Measurements from ENCODE around the gene SP140.
"Not testable (repeated sequence)": the region's sequence is repeated elsewhere in the genome, so short reads cannot be mapped to it uniquely, and the experiment has no call there.

Gene SP140

DNA sequence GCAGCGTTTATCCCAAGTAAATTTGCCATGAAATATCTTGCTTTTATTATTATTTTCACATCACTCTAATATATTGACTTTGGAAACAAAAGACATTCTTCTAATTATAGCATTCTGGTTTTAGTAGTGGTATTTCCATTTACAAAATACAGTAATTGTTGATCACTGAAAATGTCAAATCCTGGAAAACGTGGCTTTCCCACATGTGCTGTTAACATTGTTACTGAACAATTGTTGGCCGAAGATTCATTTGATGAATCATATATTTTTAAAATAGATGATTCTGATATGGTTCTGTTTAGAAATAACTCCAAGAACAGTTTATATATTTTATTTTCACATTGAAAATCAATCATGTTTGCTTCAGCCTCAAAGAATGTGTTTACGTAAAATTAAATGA is 32.9 kb downstream of the SP140 start:
- Histone ChIP-seq H3K9me3 (ENCODE audit: control insufficient read depth in 1 of 2, low read length in 2 of 2) (no peaks in the 10 kb centered on the region), H3K4me1 (ENCODE audit: control insufficient read depth in 1 of 2, insufficient read depth in 2 of 2, low read length in 2 of 2) (no peaks in the 10 kb centered on the region), H3K36me3 (ENCODE audit: control insufficient read depth in 1 of 2, insufficient read depth in 2 of 2, low read length in 2 of 2) (no peaks in the 10 kb centered on the region), H3K27ac (ENCODE audit: low read length) (no peak overlapping the region), H3K4me3 (ENCODE audit: low read depth in 1 of 2, low read length in 2 of 2) (no peak overlapping the region), H3K27me3 (ENCODE audit: low read depth, low read length) (no peaks in the 10 kb centered on the region)

DNA sequence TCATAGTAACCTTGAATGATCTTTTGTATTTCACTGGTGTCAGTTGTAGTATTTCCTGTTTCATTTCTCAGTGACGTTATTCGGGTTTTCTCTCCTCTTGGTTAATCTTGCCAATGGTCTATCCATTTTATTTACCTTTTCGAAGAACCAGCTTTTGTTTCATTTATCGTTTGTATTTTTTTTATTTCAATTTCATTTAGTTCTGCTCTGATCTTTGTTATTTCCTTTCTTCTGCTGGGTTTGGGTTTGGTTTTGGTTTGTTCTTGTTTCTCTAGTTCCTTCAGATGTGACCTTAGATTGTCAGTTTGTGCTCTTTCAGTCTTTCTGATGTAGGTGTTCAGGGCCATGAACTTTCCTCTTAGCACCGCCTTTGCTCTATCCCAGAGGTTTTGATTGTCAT is 36.7 kb downstream of the SP140 start:
- H3K27me3 ChIP-seq (ENCODE audit: low read depth, low read length): no peaks in the 10 kb centered on the region

DNA sequence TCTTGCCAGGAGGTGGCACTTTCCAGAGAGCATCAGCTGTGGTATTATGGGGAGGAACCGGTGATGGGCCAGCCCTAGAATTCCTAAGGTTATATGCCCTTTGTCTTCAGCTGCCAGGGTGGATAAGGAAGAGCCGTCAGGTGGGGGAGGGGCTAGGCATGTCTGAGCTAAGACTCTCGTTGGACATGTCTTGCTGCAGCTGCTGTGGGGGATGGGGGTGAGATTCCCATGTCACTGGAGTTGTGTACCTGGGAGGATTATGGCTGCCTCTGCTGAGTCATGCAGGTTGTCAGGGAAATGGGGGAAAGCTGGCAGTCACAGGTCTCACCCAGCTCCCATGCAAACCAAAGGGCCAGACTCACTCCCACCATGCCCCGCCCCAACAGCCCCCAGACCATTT is 39.4 kb downstream of the SP140 start:
- H3K36me3 ChIP-seq (ENCODE audit: control insufficient read depth in 1 of 2, insufficient read depth in 2 of 2, low read length in 2 of 2); H3K27me3 ChIP-seq (ENCODE audit: low read depth, low read length); H3K4me3 ChIP-seq (ENCODE audit: low read depth in 1 of 2, low read length in 2 of 2); H3K9me3 ChIP-seq (ENCODE audit: control insufficient read depth in 1 of 2, low read length in 2 of 2); H3K4me1 ChIP-seq (ENCODE audit: control insufficient read depth in 1 of 2, insufficient read depth in 2 of 2, low read length in 2 of 2); H3K27ac ChIP-seq (ENCODE audit: low read length): not testable (repeated sequence)

More for the DNA sequence above, 36.7 kb downstream of the SP140 start:
- Histone ChIP-seq H3K4me3 (ENCODE audit: low read depth in 1 of 2, low read length in 2 of 2) (no peak overlapping the region), H3K27ac (ENCODE audit: low read length) (no peak overlapping the region), H3K9me3 (ENCODE audit: control insufficient read depth in 1 of 2, low read length in 2 of 2) (no peaks in the 10 kb centered on the region), H3K4me1 (ENCODE audit: control insufficient read depth in 1 of 2, insufficient read depth in 2 of 2, low read length in 2 of 2) (no peaks in the 10 kb centered on the region), H3K36me3 (ENCODE audit: control insufficient read depth in 1 of 2, insufficient read depth in 2 of 2, low read length in 2 of 2) (no peaks in the 10 kb centered on the region)

DNA sequence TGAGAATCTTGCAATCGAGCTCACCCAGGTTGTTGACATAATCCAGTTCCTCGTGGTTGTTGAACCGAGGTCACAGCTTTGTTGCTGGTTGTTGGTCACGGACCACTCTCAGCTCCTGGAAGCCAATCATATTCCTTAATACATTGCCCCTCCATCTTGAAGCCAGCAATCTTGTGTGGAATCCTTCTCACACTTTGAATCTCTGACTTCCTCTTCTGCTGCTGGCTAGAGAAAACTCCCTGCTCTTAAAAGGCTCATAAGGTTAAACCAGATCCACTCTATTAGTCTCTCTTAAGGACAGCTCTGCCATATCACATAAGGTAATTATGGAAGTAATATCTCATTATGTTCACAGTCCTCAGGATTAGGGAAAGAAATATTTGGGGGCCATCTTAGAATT is 41.1 kb downstream of the SP140 start:
- no peak overlapping the region for H3K4me3 ChIP-seq (ENCODE audit: low read depth in 1 of 2, low read length in 2 of 2)
- no peaks in the 10 kb centered on the region for H3K27me3 ChIP-seq (ENCODE audit: low read depth, low read length)
- H3K36me3 ChIP-seq (ENCODE audit: control insufficient read depth in 1 of 2, insufficient read depth in 2 of 2, low read length in 2 of 2): no peaks in the 10 kb centered on the region
- no peak overlapping the region for H3K27ac ChIP-seq (ENCODE audit: low read length)
- H3K4me1 ChIP-seq (ENCODE audit: control insufficient read depth in 1 of 2, insufficient read depth in 2 of 2, low read length in 2 of 2): no peaks in the 10 kb centered on the region
- no peaks in the 10 kb centered on the region for H3K9me3 ChIP-seq (ENCODE audit: control insufficient read depth in 1 of 2, low read length in 2 of 2)

DNA sequence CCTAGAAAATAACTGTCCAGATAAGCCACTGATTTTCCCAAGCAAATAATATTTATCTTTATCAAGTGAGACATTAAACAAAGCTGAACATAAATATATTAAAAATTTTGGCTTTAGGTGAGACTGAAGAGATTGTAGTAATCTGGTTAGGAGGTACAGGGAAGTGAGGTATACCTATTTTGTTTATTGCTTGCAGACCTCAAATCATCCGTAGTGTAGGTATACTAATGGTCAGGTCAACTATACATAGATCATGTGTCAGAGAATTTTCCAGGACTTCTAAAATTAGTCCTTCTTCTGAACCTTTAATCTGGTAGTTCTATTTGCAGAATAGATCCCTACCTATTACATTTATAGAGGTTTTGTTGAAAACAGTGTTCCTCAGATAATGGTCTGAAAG is 41.5 kb downstream of the SP140 start:
- Histone ChIP-seq H3K9me3 (ENCODE audit: control insufficient read depth in 1 of 2, low read length in 2 of 2) (no peaks in the 10 kb centered on the region), H3K27me3 (ENCODE audit: low read depth, low read length) (no peaks in the 10 kb centered on the region), H3K36me3 (ENCODE audit: control insufficient read depth in 1 of 2, insufficient read depth in 2 of 2, low read length in 2 of 2) (no peaks in the 10 kb centered on the region), H3K27ac (ENCODE audit: low read length) (no peak overlapping the region), H3K4me3 (ENCODE audit: low read depth in 1 of 2, low read length in 2 of 2) (no peak overlapping the region), H3K4me1 (ENCODE audit: control insufficient read depth in 1 of 2, insufficient read depth in 2 of 2, low read length in 2 of 2) (no peaks in the 10 kb centered on the region)

DNA sequence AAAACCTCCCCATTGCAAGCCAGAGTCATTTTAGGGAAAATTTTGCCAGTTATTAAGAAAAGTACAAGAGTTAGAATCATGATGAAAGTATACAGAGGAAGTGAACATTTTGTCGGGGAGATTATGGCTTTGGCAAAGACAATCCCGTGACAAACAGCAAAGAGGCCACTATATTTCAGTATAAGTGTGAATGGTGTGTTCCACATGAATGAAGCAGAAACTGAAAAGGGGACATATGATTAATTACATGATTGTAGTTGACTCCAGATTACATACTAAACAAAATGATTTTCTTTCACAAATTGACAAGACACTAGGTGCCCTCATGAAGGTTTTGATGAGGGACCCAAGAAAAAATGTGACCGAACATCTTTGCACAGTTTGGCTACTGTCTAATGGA is 42.0 kb downstream of the SP140 start:
- Histone ChIP-seq H3K36me3 (ENCODE audit: control insufficient read depth in 1 of 2, insufficient read depth in 2 of 2, low read length in 2 of 2) (no peaks in the 10 kb centered on the region), H3K9me3 (ENCODE audit: control insufficient read depth in 1 of 2, low read length in 2 of 2) (no peaks in the 10 kb centered on the region), H3K27me3 (ENCODE audit: low read depth, low read length) (no peaks in the 10 kb centered on the region), H3K27ac (ENCODE audit: low read length) (no peak overlapping the region), H3K4me1 (ENCODE audit: control insufficient read depth in 1 of 2, insufficient read depth in 2 of 2, low read length in 2 of 2) (no peaks in the 10 kb centered on the region), H3K4me3 (ENCODE audit: low read depth in 1 of 2, low read length in 2 of 2) (no peak overlapping the region)

DNA sequence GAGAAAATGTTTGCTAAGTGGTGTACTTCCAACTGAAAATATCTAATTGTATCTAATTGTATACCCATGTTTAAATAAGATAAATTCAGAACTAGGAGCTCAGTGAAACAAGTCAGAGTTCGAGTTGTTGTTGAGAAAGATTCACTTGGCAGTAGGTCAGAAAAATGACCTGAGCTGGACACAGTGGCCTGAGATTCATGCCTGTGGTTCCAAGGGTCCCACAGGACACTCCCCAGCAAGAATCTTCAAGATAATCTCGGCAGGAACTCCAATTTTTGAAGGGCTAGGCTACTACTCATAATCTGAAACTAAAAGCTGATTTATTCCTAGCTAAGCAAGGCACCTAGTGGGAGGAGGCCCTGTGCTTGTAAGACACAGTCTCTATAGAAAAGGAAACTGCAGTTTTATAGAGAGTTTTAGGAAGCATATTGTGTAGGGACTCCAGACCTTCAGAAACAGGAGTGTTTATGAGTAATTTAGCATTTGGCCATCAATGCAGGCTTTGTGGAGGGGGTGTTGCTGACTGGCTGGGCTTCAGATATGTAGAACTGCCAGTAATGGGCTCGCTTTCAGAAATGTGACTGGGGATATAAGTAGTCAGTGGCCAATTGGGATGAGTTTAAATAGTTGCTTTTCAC is 43.2 kb downstream of the SP140 start:
- H3K27ac ChIP-seq (ENCODE audit: low read length): no peak overlapping the region
- no peaks in the 10 kb centered on the region for H3K27me3 ChIP-seq (ENCODE audit: low read depth, low read length)
- H3K9me3 ChIP-seq (ENCODE audit: control insufficient read depth in 1 of 2, low read length in 2 of 2): no peaks in the 10 kb centered on the region
- no peaks in the 10 kb centered on the region for H3K4me1 ChIP-seq (ENCODE audit: control insufficient read depth in 1 of 2, insufficient read depth in 2 of 2, low read length in 2 of 2)
- H3K36me3 ChIP-seq (ENCODE audit: control insufficient read depth in 1 of 2, insufficient read depth in 2 of 2, low read length in 2 of 2): no peaks in the 10 kb centered on the region
- no peak overlapping the region for H3K4me3 ChIP-seq (ENCODE audit: low read depth in 1 of 2, low read length in 2 of 2)

DNA sequence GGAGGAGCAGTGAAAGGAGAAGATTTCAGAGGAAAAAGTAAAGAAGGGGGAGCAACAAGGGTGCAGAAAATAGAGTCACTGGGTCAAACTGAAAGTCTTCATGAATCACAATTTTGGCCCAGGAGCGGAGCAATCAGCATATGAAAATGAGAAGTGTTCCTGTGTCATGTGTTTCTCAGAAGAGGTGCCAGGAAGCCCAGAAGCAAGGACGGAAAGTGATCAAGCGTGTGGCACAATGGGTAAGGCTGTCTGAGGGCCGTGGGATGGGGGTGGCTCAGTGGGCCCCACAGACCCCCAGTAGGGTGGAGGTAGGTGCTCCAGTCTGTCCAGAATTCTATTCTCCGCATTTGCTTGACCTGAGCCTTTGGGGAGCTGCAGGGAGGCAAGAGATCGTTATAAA is 44.2 kb downstream of the SP140 start:
- H3K9me3 ChIP-seq (ENCODE audit: control insufficient read depth in 1 of 2, low read length in 2 of 2): no peaks in the 10 kb centered on the region
- H3K4me1 ChIP-seq (ENCODE audit: control insufficient read depth in 1 of 2, insufficient read depth in 2 of 2, low read length in 2 of 2): no peaks in the 10 kb centered on the region
- no peaks in the 10 kb centered on the region for H3K36me3 ChIP-seq (ENCODE audit: control insufficient read depth in 1 of 2, insufficient read depth in 2 of 2, low read length in 2 of 2)
- no peaks in the 10 kb centered on the region for H3K27me3 ChIP-seq (ENCODE audit: low read depth, low read length)
- H3K4me3 ChIP-seq (ENCODE audit: low read depth in 1 of 2, low read length in 2 of 2): no peak overlapping the region
- no peak overlapping the region for H3K27ac ChIP-seq (ENCODE audit: low read length)

DNA sequence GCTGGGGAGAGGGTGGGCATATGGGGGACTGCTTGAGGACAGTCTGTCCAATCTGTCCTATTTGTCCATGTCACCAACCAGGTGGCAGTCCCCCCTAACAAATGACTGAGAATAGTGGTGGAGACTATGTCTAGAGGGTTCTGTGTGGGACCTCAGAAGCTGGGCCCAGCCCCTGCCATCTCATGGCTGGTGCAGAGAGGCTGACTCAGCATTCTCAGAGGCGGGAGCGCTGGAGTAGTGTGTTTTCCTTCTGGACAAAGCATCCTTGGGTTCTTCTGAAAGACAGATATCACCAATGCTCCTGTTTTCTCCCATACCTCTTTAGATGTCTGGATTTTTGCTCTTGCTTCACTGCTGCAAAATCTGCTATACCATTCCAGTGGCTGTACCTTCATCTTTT is 57.4 kb downstream of the SP140 start:
- H3K9me3 ChIP-seq (ENCODE audit: control insufficient read depth in 1 of 2, low read length in 2 of 2): peaks cover 0 to 4% of the 10 kb centered on the region in 2 donors
- H3K4me1 ChIP-seq (ENCODE audit: control insufficient read depth in 1 of 2, insufficient read depth in 2 of 2, low read length in 2 of 2): no peaks in the 10 kb centered on the region
- H3K27ac ChIP-seq (ENCODE audit: low read length): no peak overlapping the region
- no peaks in the 10 kb centered on the region for H3K36me3 ChIP-seq (ENCODE audit: control insufficient read depth in 1 of 2, insufficient read depth in 2 of 2, low read length in 2 of 2)
- H3K27me3 ChIP-seq (ENCODE audit: low read depth, low read length): no peaks in the 10 kb centered on the region
- H3K4me3 ChIP-seq (ENCODE audit: low read depth in 1 of 2, low read length in 2 of 2): no peak overlapping the region

DNA sequence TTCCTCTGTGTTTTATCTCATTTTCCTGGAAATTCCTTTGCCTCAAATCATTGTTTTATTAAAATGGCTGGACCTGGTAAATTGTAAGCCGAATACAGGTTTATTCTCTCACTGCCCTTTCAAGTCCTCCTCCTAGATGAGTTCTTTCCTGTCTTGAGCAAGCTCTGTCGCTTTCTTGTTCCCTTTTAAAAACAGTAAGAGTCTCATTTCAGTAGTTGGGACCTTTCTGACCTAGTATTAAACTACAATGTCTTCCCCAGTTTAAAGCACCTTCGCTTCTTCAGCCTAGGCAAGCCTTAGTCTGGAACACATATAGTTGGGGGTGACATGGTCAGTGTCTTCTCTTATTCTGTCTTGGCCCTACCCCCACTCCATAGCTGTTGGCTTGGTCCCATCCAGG is 60.5 kb downstream of the SP140 start:
- H3K27me3 ChIP-seq (ENCODE audit: low read depth, low read length): no peaks in the 10 kb centered on the region
- no peaks in the 10 kb centered on the region for H3K4me1 ChIP-seq (ENCODE audit: control insufficient read depth in 1 of 2, insufficient read depth in 2 of 2, low read length in 2 of 2)
- H3K27ac ChIP-seq (ENCODE audit: low read length): no peak overlapping the region
- H3K9me3 ChIP-seq (ENCODE audit: control insufficient read depth in 1 of 2, low read length in 2 of 2): no peaks in the 10 kb centered on the region
- H3K36me3 ChIP-seq (ENCODE audit: control insufficient read depth in 1 of 2, insufficient read depth in 2 of 2, low read length in 2 of 2): no peaks in the 10 kb centered on the region
- no peak overlapping the region for H3K4me3 ChIP-seq (ENCODE audit: low read depth in 1 of 2, low read length in 2 of 2)

DNA sequence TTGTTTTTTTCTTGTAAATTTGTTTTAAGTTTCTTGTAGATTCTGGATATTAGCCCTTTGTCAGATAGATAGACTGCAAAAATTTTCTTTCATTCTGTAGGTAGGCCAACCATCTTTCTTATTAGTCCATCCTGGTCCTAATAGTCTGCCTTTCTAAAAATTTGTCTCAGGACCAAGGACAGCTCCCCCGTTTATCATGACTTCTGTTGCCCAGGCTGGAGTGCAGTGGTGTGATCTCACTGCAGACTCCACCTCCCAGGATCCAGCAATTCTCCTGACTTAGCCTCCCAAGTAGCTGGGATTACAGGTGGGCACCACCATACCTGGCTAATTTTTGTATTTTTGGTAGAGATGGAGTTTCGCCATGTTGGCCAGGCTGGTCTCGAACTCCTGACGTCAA is 63.8 kb downstream of the SP140 start:
- not testable (repeated sequence) for H3K36me3 ChIP-seq (ENCODE audit: control insufficient read depth in 1 of 2, insufficient read depth in 2 of 2, low read length in 2 of 2); H3K9me3 ChIP-seq (ENCODE audit: control insufficient read depth in 1 of 2, low read length in 2 of 2); H3K4me1 ChIP-seq (ENCODE audit: control insufficient read depth in 1 of 2, insufficient read depth in 2 of 2, low read length in 2 of 2); H3K27ac ChIP-seq (ENCODE audit: low read length); H3K27me3 ChIP-seq (ENCODE audit: low read depth, low read length); H3K4me3 ChIP-seq (ENCODE audit: low read depth in 1 of 2, low read length in 2 of 2)

DNA sequence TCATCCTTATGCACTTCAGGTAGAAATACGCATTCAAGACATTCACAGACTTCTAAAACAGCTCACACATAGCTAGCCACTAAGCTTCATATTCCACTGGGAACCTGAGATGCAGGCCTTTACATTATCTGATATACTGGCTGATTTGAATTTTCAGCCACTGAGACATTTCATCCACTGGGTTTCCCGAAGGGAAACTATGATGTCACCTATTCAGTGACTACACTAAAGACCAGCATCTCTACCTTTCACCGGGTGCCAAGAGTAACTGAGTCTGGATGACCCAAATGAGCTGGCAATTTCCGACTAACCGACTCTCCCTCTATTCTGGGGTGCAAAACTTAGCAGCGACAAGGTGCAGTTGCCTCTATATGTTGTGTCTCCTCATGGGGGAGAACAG is 69.7 kb downstream of the SP140 start:
- no peak overlapping the region for H3K4me3 ChIP-seq (ENCODE audit: low read depth in 1 of 2, low read length in 2 of 2)
- H3K9me3 ChIP-seq (ENCODE audit: control insufficient read depth in 1 of 2, low read length in 2 of 2): peaks cover 0 to 9% of the 10 kb centered on the region in 2 donors
- H3K36me3 ChIP-seq (ENCODE audit: control insufficient read depth in 1 of 2, insufficient read depth in 2 of 2, low read length in 2 of 2): no peaks in the 10 kb centered on the region
- H3K27ac ChIP-seq (ENCODE audit: low read length): no peak overlapping the region
- H3K27me3 ChIP-seq (ENCODE audit: low read depth, low read length): no peaks in the 10 kb centered on the region
- H3K4me1 ChIP-seq (ENCODE audit: control insufficient read depth in 1 of 2, insufficient read depth in 2 of 2, low read length in 2 of 2): no peaks in the 10 kb centered on the region
